ENCODE measurements around the gene ZNF366.

Gene ZNF366

DNA sequence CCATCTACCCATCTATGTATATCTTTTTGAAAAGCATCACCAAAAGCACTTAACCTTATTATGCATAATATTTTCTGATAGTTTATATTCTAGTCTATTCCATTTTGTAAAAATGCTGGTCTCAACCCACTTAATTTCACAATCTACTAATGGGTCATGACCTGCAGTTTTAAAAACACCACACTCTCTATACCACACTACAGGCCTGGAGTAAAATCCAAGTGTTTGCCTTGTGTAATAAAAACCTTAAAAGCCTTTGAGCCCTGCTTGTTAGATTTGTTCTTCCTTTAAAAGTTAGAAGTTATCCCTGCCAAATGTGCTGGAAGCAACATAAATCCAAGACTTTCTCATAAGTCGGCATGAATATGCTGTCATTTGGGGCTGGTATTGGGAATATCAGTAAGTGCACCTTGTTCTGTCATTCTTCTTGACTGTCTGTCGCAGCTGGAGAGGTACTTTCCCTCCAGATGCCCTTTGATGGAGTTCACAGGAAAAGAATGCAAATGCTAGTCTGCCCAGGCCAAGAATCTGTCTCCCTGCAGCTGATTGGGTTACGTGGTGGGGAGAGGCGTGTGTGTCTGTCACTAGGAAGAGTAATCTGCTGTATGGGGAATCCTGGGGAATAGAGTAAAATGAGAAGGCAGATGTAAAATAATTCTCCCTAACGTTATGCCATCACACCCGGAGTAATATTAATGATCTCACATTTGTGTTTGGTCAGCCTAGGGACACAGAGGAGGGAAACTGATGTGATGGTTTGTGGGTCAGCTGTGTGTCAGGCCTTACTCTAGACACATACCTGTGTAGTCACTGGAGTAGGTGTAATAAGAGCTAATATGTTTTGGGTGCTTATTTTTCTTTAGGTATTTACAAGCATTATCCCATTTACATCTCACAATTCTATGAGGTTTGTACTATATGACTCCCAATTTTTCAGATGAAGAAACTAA is 79.4 kb downstream of the ZNF366 start (continued):
- TF ChIP-seq ZFP41 (tag by site-specific recombination; IDR thresholded peaks at IDR 0.05; ENCODE audit: borderline replicate concordance) = no peak
- no peak for TF ChIP-seq ZNF302 (tag by site-specific recombination; IDR thresholded peaks at IDR 0.05; ENCODE audit: low read depth)
- TF ChIP-seq, protein P1, sequence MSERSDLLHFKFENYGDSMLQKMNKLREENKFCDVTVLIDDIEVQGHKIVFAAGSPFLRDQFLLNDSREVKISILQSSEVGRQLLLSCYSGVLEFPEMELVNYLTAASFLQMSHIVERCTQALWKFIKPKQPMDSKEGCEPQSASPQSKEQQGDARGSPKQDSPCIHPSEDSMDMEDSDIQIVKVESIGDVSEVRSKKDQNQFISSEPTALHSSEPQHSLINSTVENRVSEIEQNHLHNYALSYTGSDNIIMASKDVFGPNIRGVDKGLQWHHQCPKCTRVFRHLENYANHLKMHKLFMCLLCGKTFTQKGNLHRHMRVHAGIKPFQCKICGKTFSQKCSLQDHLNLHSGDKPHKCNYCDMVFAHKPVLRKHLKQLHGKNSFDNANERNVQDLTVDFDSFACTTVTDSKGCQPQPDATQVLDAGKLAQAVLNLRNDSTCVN (tag by site-specific recombination; optimal IDR thresholded peaks at IDR 0.05) = no peak
- TF ChIP-seq GLIS1 (tag by site-specific recombination; IDR thresholded peaks at IDR 0.05) = no peak
- TF ChIP-seq IKZF3 (tag by site-specific recombination; IDR thresholded peaks at IDR 0.05) = no peak

- TF ChIP-seq ZNF155 (tag by site-specific recombination; IDR thresholded peaks at IDR 0.05) = no peak
- 0 out of 2 replicates have a peak, but pooled peaks cover 4% of the 10 kb centered on the region for H3K4me1 ChIP-seq (ENCODE audit: control insufficient read depth, insufficient read depth, low read length)
- no peak overlapping the region for H3K27ac ChIP-seq (ENCODE audit: extremely low read depth, low read depth, low read length)
- ChIA-PET CTCF (no interaction called here), POLR2A (no interaction called here)
- no peaks in the 10 kb centered on the region for H3K36me3 ChIP-seq (ENCODE audit: control insufficient read depth in 2 of 2, insufficient read depth in 1 of 2, low read length in 2 of 2)
- H3K4me3 ChIP-seq (ENCODE audit: low read depth, low read length) = no peak overlapping the region
- no peaks in the 10 kb centered on the region for H3K9me3 ChIP-seq (ENCODE audit: control insufficient read depth, insufficient read depth, low read depth, low read length)
Observed at GRCh38 chr5:72427016-72427415, 80.2 kb downstream of the ZNF366 start.

DNA sequence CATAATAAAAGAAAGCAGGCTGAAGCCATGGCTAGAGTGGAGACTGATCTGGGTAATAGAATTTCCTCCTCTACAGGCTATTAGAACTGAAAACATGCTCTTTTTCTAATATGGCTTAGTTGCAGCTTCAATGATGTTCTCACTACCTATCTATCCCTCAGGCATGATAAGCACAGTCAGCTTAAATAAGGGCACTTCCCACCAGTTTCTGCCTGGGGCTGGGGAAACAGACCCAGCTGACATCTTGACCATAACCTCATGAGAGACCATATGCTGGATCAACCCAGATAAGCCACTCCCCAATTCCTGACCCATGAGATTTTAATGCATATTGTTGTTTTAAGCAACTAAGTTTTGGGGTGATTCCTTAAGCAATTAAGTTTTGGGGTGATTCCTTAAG is 81.2 kb downstream of the ZNF366 start:
- no peaks in the 10 kb centered on the region for H3K36me3 ChIP-seq (ENCODE audit: control insufficient read depth in 2 of 2, insufficient read depth in 1 of 2, low read length in 2 of 2)
- no peak overlapping the region for H3K4me3 ChIP-seq (ENCODE audit: low read depth, low read length)
- H3K9me3 ChIP-seq (ENCODE audit: control insufficient read depth, insufficient read depth, low read depth, low read length) = no peaks in the 10 kb centered on the region
- no peak overlapping the region for H3K27ac ChIP-seq (ENCODE audit: extremely low read depth, low read depth, low read length)
- CTCF ChIA-PET = no interaction called here
- POLR2A ChIA-PET = no interaction called here
- TF ChIP-seq IKZF3 (tag by site-specific recombination; IDR thresholded peaks at IDR 0.05) (no peak), ZBTB8A (tag by site-specific recombination; IDR thresholded peaks at IDR 0.05) (no peak), ZNF146 (tag by site-specific recombination; IDR thresholded peaks at IDR 0.05) (no peak), ZNF654 (tag by site-specific recombination; IDR thresholded peaks at IDR 0.05; ENCODE audit: low read depth) (no peak)
- TF ChIP-seq, protein P2, sequence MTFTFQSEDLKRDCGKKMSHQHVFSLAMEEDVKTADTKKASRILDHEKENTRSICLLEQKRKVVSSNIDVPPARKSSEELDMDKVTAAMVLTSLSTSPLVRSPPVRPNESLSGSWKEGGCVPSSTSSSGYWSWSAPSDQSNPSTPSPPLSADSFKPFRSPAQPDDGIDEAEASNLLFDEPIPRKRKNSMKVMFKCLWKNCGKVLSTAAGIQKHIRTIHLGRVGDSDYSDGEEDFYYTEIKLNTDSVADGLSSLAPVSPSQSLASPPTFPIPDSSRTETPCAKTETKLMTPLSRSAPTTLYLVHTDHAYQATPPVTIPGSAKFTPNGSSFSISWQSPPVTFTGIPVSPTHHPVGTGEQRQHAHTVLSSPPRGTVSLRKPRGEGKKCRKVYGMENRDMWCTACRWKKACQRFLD (tag by site-specific recombination; IDR thresholded peaks at IDR 0.05) = no peak
- 0 out of 2 replicates have a peak, but pooled peaks cover 4% of the 10 kb centered on the region for H3K4me1 ChIP-seq (ENCODE audit: control insufficient read depth, insufficient read depth, low read length)

GRCh38 chr5:72418271-72418670 is 88.9 kb downstream of the ZNF366 start:
- ChIA-PET POLR2A (no interaction called here), CTCF (interaction anchor here (0.8 kb wide), 1 partner anchor 14 kb away, joined by 3 read pairs; no protein-coding TSS in a partner anchor)
- no peaks in the 10 kb centered on the region; the same call in 1 of the 2 replicates for H3K9me3 ChIP-seq (ENCODE audit: control insufficient read depth, insufficient read depth, low read depth, low read length)
- no peaks in the 10 kb centered on the region for H3K4me1 ChIP-seq (ENCODE audit: control insufficient read depth, insufficient read depth, low read length)
- no peak overlapping the region for H3K4me3 ChIP-seq (ENCODE audit: low read depth, low read length)
- no peak for TF ChIP-seq ZNF670 (tag by site-specific recombination; IDR thresholded peaks at IDR 0.05; ENCODE audit: low read depth)
- TF ChIP-seq ZNF785 (tag by site-specific recombination; IDR thresholded peaks at IDR 0.05) = no peak
- no peak overlapping the region for H3K27ac ChIP-seq (ENCODE audit: extremely low read depth, low read depth, low read length)
- no peaks in the 10 kb centered on the region for H3K36me3 ChIP-seq (ENCODE audit: control insufficient read depth in 2 of 2, insufficient read depth in 1 of 2, low read length in 2 of 2)
